CD14-positive monocyte (primary cell): ENCODE results near the gene ACSF3. TPM values are rescaled to one million over a fixed set of nuclear protein-coding genes. Genes with fewer than 3 reads are reported as not detected.

Source experiments
- DNase-seq, 3 donors: peaks; one replicate each; pipeline ENCODE4 v3.0.0-alpha.2; 2011 to 2022
- H2AFZ ChIP-seq: 2 replicates; pipeline ENCODE4 v1.6.0; 2012; ENCODE audit warnings: mild to moderate bottlenecking, low read depth, low read length, inconsistent platforms; ENCODE audit not compliant: insufficient read depth, poor library complexity, severe bottlenecking
- H3K27ac ChIP-seq, 2 donors: 1 replicate in 1 of 2; 2 replicates in 1 of 2; pipeline ENCODE4 v1.5.1; 2012 to 2013; ENCODE audit warnings: low read length in 2 of 2, control low read depth in 1 of 2, inconsistent platforms in 1 of 2, low read depth in 1 of 2, mild to moderate bottlenecking in 1 of 2
- H3K27me3 ChIP-seq, 2 donors: one replicate each; pipeline versions ENCODE4 v1.6.0 to v1.6.1; 2011 to 2013; ENCODE audit warnings: low read length in 2 of 2; ENCODE audit not compliant: control insufficient read depth in 2 of 2, insufficient read depth in 2 of 2
- H3K36me3 ChIP-seq, 2 donors: replicated peaks in 1 of 2; 1 replicate in 1 of 2; 2 replicates in 1 of 2; pipeline versions ENCODE4 v1.5.1 to v1.6.1; 2012 to 2013; ENCODE audit warnings: low read length in 2 of 2, control low read depth in 1 of 2, inconsistent platforms in 1 of 2, mild to moderate bottlenecking in 1 of 2; ENCODE audit not compliant: insufficient read depth in 2 of 2, control insufficient read depth in 1 of 2
- H3K4me1 ChIP-seq, 2 donors: 1 replicate in 1 of 2; 2 replicates in 1 of 2; pipeline versions ENCODE4 v1.5.1 to v1.6.1; 2012 to 2013; ENCODE audit warnings: low read length in 2 of 2, control low read depth in 1 of 2, inconsistent platforms in 1 of 2, mild to moderate bottlenecking in 1 of 2, moderate library complexity in 1 of 2; ENCODE audit not compliant: insufficient read depth in 2 of 2, control insufficient read depth in 1 of 2
- H3K4me2 ChIP-seq: replicated peaks from 2 replicates; pipeline ENCODE3; 2012; ENCODE audit warnings: low read length, moderate library complexity, mild to moderate bottlenecking; ENCODE audit not compliant: poor library complexity, severe bottlenecking; ENCODE audit errors: extremely low read depth
- H3K4me3 ChIP-seq, 3 experiments: fragments of 200-600 bp in 1 of 3; sonication (generic) in 1 of 3; replicated peaks in 1 of 3; 1 replicate in 2 of 3; 2 replicates in 1 of 3; pipeline ENCODE4 v1.5.1; 2011 to 2013; ENCODE audit warnings: low read length in 3 of 3, mild to moderate bottlenecking in 3 of 3, control low read depth in 2 of 3, low read depth in 2 of 3, inconsistent platforms in 1 of 3, moderate library complexity in 1 of 3
- H3K79me2 ChIP-seq: 2 replicates; pipeline ENCODE4 v1.6.0; 2012; ENCODE audit warnings: mild to moderate bottlenecking, control low read depth, inconsistent platforms, low read length, moderate library complexity; ENCODE audit not compliant: insufficient read depth
- H3K9ac ChIP-seq: 2 replicates; pipeline ENCODE4 v1.6.0; 2017; ENCODE audit warnings: low read length, mild to moderate bottlenecking; ENCODE audit not compliant: insufficient read depth, poor library complexity, severe bottlenecking
- H3K9me3 ChIP-seq, 2 donors: replicated peaks in 1 of 2; 1 replicate in 1 of 2; 2 replicates in 1 of 2; pipeline versions ENCODE4 v1.5.1 to v1.6.1; 2012 to 2013; ENCODE audit warnings: low read length in 2 of 2, control low read depth in 1 of 2; ENCODE audit not compliant: control insufficient read depth in 1 of 2, insufficient read depth in 1 of 2
- H4K20me1 ChIP-seq: 2 replicates; pipeline ENCODE4 v1.6.0; 2012; ENCODE audit warnings: mild to moderate bottlenecking, low read length, control low read depth, moderate library complexity; ENCODE audit not compliant: insufficient read depth
- H3K27ac Mint-ChIP-seq, 7 donors: one replicate each; pipeline ENCODE4 v1.8.0; 2020; ENCODE audit warnings: mild to moderate bottlenecking in 7 of 7, mixed read lengths in 7 of 7, moderate library complexity in 6 of 7, inconsistent platforms in 2 of 7
- H3K27me3 Mint-ChIP-seq, 3 donors: one replicate each; pipeline ENCODE4 v1.8.0; 2021 to 2022; ENCODE audit warnings: low read depth in 3 of 3, mild to moderate bottlenecking in 3 of 3, mixed read lengths in 3 of 3, moderate library complexity in 3 of 3, inconsistent platforms in 1 of 3
- H3K36me3 Mint-ChIP-seq, 2 donors: one replicate each; pipeline ENCODE4 v1.8.0; 2020; ENCODE audit warnings: mixed read lengths in 2 of 2, inconsistent platforms in 1 of 2, mild to moderate bottlenecking in 1 of 2
- H3K4me1 Mint-ChIP-seq: one replicate; pipeline ENCODE4 v1.8.0; 2020; ENCODE audit warnings: mild to moderate bottlenecking, mixed read lengths
- H3K4me3 Mint-ChIP-seq, 2 donors: one replicate each; pipeline ENCODE4 v1.8.0; 2020; ENCODE audit warnings: mild to moderate bottlenecking in 2 of 2, mixed read lengths in 2 of 2, moderate library complexity in 1 of 2
- H3K9me3 Mint-ChIP-seq, 7 donors: one replicate each; pipeline ENCODE4 v1.8.0; 2020 to 2022; ENCODE audit warnings: mixed read lengths in 7 of 7, mild to moderate bottlenecking in 6 of 7, moderate library complexity in 6 of 7, inconsistent platforms in 2 of 7
- WGBS: methylation state at CpG from one replicate; pipeline ENCODE4 v1.1.5; 2013; ENCODE audit warnings: missing lambda C conversion rate; ENCODE audit not compliant: insufficient coverage; 5-methylcytosine and 5-hydroxymethylcytosine counted together
- intact Hi-C, 2 donors: fragments of 100-400 bp; cut with micrococcal nuclease; formaldehyde crosslinking; loops; one replicate each; pipeline versions ENCODE4 v1.15.0 to v1.15.1; 2023
- polyA plus RNA-seq, 3 donors: library from polyadenylated mRNA; depleted of rRNA in 1 of 3; unstranded in 2 of 3; stranded (reverse) in 1 of 3; fragments of 300-500 nt in 2 of 3; fragments of >200 nt in 1 of 3; fragmentation: Illumina TruSeq in 2 of 3; gene quantifications; 1 replicate in 2 of 3; 2 replicates in 1 of 3; pipeline ENCODE4 v1.2.3, GENCODE V29; 2012 to 2021
- TF ChIP-seq, protein P1 (sequence below): fragments of 200-600 bp; IDR thresholded peaks from one replicate; pipeline ENCODE4 v1.8.0; 2022; ENCODE audit warnings: antibody characterized with exemption, mild to moderate bottlenecking

ACSF3 gene
- polyA plus RNA-seq, 3 donors, result 23.5 to 26.7 (median 26.4) TPM

DNA sequence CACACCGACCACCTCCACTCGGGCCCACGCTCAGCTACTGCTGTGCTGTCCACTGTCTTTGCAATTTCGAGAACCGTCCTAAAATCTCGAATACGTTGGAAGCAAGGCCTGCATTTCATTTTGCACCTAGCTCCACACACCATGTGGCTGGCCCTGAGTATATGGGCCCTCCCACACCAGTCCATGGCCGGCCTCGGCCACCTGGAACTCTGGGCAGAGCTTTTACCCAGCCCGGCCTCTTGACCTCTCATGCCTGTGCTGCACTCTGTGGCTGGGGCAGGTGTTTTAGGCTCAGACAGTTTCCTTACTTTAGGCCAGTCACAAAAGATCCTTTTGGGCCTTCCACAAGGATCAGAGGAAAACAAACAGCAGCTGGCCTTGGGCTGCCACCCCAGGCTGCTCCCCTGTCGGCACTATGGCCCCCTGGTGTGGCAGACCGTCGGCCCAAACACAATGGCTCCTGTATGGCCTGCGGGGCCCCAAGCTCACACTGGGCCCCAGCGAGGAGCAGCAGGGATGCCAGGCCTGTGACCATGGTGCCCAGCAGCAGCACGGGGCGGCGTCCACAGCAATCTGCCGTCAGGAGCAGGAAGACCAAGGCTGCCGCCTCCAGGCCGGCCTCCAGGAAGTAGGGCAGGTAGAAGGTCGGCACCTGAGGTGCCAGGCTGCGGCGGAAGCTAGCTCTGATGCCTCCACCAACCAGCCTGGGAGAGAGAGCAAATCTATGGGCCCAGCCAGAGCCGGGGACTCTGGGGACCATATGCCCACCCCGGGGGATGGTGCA, 104.2 kb downstream of the ACSF3 start:
- Histone ChIP-seq H3K4me3 (no peak overlapping the region), H3K27me3 (peaks cover 18 to 38% of the 10 kb centered on the region in 2 donors), H2AFZ (no peak overlapping the region), H3K9me3 (peaks cover 6% of the 10 kb centered on the region in 2 donors), H3K9ac (no peak overlapping the region), H3K79me2 (no peaks in the 10 kb centered on the region), H3K4me1 (peaks cover 20 to 21% of the 10 kb centered on the region in 2 donors), H3K27ac (no peak overlapping the region), H3K4me2 (no peak overlapping the region), H4K20me1 (no peaks in the 10 kb centered on the region), H3K36me3 (no peaks in the 10 kb centered on the region)
- TF ChIP-seq, protein P1, sequence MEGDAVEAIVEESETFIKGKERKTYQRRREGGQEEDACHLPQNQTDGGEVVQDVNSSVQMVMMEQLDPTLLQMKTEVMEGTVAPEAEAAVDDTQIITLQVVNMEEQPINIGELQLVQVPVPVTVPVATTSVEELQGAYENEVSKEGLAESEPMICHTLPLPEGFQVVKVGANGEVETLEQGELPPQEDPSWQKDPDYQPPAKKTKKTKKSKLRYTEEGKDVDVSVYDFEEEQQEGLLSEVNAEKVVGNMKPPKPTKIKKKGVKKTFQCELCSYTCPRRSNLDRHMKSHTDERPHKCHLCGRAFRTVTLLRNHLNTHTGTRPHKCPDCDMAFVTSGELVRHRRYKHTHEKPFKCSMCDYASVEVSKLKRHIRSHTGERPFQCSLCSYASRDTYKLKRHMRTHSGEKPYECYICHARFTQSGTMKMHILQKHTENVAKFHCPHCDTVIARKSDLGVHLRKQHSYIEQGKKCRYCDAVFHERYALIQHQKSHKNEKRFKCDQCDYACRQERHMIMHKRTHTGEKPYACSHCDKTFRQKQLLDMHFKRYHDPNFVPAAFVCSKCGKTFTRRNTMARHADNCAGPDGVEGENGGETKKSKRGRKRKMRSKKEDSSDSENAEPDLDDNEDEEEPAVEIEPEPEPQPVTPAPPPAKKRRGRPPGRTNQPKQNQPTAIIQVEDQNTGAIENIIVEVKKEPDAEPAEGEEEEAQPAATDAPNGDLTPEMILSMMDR, result no peak
- no peak for DNase-seq
- WGBS, result 95% methylated on average over 26 of the region's 26 CpGs
- H3K9me3 Mint-ChIP-seq, result peaks cover 3 to 15% (median 12%) of the 10 kb centered on the region in 7 donors
- peaks cover 34 to 57% (median 46%) of the 10 kb centered on the region in 3 donors for H3K27me3 Mint-ChIP-seq
- H3K36me3 Mint-ChIP-seq, result peaks cover 2 to 3% of the 10 kb centered on the region in 2 donors
- H3K4me1 Mint-ChIP-seq, result peaks cover 16% of the 10 kb centered on the region
- intact Hi-C loops, result loop anchor here in 1 of 2 donors (10.0 kb wide), 1 partner anchor 93 kb away; no protein-coding TSS in a partner anchor
- H3K4me3 Mint-ChIP-seq, result no peak overlapping the region
- peak overlapping the region in 1 of 7 donors; percentile 25 for H3K27ac Mint-ChIP-seq

DNA sequence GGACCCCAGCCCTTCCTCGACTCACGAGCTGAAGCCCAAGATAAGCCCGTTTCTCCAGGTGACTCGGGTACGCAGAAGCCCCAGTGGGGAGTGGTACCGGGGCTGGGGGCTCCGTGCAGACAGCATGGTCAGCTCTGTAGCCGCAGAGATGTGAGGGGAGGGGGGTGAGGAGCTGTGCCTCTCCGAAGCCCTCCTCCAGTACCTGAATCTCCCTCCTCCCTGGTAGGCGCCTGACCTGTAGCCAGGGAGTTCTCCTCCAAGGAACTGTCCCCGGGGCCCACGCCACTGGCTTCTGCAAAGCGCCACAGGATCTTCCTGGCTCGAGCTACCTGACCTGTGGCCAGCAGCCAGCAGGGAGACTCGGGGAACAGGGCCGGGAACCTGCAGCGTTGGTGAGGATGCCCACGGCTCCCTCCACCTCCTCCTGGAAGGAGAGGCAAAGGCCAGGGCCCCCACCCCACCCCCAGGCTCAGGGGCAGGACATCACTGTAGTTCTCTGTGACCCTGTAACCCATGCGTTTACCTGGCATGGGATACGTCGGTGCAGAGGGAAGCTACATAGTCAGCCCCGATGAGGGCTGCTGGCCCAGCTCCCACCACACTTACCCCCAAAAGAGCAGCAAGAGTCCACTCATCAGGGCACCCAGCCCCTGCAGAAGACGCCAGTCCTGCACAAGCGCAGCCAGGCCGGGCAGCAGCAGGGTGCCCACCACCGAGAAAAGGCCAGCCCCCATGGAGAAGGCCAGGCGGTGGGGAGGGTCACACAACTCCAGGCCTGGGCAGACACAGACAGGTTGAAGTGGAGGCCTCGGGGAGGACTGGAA, 105.0 kb downstream of the ACSF3 start:
- intact Hi-C loops, result loop anchor here in 1 of 2 donors (10.0 kb wide), 1 partner anchor 94 kb away; no protein-coding TSS in a partner anchor
- H3K79me2 ChIP-seq, result no peaks in the 10 kb centered on the region
- peaks cover 16% of the 10 kb centered on the region for H3K4me1 Mint-ChIP-seq
- H3K4me3 Mint-ChIP-seq, result no peak overlapping the region
- H3K27ac ChIP-seq, result no peak overlapping the region
- no peak overlapping the region for H2AFZ ChIP-seq
- H3K36me3 Mint-ChIP-seq, result peaks cover 3 to 6% of the 10 kb centered on the region in 2 donors
- TF ChIP-seq, protein P1, result no peak
- peaks cover 26 to 45% of the 10 kb centered on the region in 2 donors for H3K27me3 ChIP-seq
- H3K9me3 ChIP-seq, result peaks cover 8 to 9% of the 10 kb centered on the region in 2 donors
- 96% methylated on average over 19 of the region's 28 CpGs for WGBS
- no peaks in the 10 kb centered on the region for H3K36me3 ChIP-seq
- H3K4me1 ChIP-seq, result peaks cover 16 to 21% of the 10 kb centered on the region in 2 donors
- H3K4me3 ChIP-seq, result no peak overlapping the region
- H3K4me2 ChIP-seq, result no peak overlapping the region
- H3K27me3 Mint-ChIP-seq, result peaks cover 42 to 64% (median 54%) of the 10 kb centered on the region in 3 donors
- no peaks in the 10 kb centered on the region for H4K20me1 ChIP-seq
- DNase-seq, result no peak
- H3K27ac Mint-ChIP-seq, result no peak overlapping the region
- H3K9me3 Mint-ChIP-seq, result peaks cover 3 to 20% (median 16%) of the 10 kb centered on the region in 7 donors
- H3K9ac ChIP-seq, result no peak overlapping the region
